ENCODE data around the gene LIPC. TPM values are rescaled to one million over a fixed set of nuclear protein-coding genes. Genes with fewer than 3 reads are reported as not detected.

The LIPC gene
- total RNA-seq, 3 donors from 2014 or later, result 2.3 to 9.3 (median 3.4) TPM

DNA sequence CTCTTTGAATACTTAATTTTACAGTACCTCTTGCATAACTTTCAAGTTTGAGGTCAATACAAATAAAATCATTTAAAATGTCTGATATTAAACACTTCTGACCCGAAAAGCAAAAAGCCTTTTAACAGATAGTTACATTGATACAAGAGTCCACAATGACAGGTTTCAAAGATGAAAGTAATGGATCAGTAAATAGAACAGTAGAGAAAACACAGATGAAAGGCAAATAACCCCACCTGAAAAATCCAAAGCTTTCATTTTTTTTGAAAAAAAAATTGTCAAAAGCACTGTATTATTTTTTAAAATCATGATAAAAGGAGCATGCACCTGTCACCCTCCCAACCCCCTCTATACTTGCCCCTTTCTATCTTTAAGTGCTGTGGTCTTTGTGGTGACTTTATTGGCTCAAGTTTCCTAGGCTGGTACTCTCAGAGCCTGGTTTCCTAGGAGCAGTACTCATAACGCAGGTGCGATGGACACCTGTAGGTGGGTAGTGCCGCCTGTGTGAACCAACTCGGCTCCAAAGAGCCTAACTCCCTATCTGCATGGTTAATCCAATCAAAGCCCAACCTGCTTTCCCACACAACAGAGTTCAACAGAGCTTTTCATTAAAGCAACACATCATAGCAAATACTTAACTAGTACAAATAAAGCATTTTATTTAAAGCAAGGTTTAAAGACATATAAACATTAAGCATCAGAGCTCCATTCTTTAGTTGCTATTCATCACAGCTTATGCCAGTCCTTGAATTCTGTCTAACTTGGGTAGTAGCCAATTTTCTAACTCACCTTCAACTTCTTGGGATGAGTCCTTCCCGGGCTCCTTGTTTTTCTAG is 32.2 kb downstream of the LIPC start:
- intact Hi-C loops (cut with DNase I, micrococcal nuclease), result no loop called here
- Histone ChIP-seq H3K4me1 (ENCODE audit: low read depth) (peaks cover 24% of the 10 kb centered on the region), H3K9me3 (no peaks in the 10 kb centered on the region), H3K36me3 (ENCODE audit: low read depth) (no peaks in the 10 kb centered on the region), H3K4me3 (no peak overlapping the region)
- DNase-seq (no peak), ATAC-seq (no peak)
- TF ChIP-seq, protein P1, sequence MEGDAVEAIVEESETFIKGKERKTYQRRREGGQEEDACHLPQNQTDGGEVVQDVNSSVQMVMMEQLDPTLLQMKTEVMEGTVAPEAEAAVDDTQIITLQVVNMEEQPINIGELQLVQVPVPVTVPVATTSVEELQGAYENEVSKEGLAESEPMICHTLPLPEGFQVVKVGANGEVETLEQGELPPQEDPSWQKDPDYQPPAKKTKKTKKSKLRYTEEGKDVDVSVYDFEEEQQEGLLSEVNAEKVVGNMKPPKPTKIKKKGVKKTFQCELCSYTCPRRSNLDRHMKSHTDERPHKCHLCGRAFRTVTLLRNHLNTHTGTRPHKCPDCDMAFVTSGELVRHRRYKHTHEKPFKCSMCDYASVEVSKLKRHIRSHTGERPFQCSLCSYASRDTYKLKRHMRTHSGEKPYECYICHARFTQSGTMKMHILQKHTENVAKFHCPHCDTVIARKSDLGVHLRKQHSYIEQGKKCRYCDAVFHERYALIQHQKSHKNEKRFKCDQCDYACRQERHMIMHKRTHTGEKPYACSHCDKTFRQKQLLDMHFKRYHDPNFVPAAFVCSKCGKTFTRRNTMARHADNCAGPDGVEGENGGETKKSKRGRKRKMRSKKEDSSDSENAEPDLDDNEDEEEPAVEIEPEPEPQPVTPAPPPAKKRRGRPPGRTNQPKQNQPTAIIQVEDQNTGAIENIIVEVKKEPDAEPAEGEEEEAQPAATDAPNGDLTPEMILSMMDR (IDR thresholded peaks at IDR 0.05), result no peak

GRCh38 chr15:58465070-58465469 is 33.3 kb downstream of the LIPC start:
- H3K4me3 ChIP-seq, result no peak overlapping the region
- TF ChIP-seq, protein P1 (IDR thresholded peaks at IDR 0.05), result no peak
- DNase-seq, result no peak
- no peaks in the 10 kb centered on the region for H3K36me3 ChIP-seq (ENCODE audit: low read depth)
- H3K9me3 ChIP-seq, result no peaks in the 10 kb centered on the region
- peaks cover 14% of the 10 kb centered on the region for H3K4me1 ChIP-seq (ENCODE audit: low read depth)
- ATAC-seq, result no peak
- intact Hi-C loops (cut with DNase I, micrococcal nuclease), result no loop called here

GRCh38 chr15:58465866-58466517 is 34.2 kb downstream of the LIPC start:
- H3K4me3 ChIP-seq, result no peak overlapping the region
- intact Hi-C loops (cut with DNase I, micrococcal nuclease), result no loop called here
- no peaks in the 10 kb centered on the region for H3K36me3 ChIP-seq (ENCODE audit: low read depth)
- DNase-seq (no peak), ATAC-seq (no peak)
- H3K4me1 ChIP-seq (ENCODE audit: low read depth), result peaks cover 12% of the 10 kb centered on the region
- TF ChIP-seq, protein P1 (IDR thresholded peaks at IDR 0.05), result no peak
- no peaks in the 10 kb centered on the region for H3K9me3 ChIP-seq

DNA sequence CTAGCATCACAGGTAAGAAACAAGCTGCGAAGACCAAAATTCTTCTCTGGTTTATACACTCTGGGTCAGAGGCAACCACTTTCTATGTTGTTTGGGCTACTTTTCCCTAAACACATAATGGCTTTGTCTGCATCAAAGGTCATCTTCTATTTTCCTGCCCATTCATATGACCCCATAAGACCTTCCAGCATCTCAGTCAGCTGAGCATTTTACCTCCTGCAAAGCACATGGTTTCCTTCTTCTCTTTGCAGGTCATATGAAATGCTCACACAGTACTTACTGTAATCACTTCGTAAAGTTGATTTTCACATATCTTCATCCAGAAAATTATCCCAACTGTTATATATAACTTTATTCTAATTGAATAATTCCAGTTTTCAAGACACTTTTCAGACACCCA is 34.8 kb downstream of the LIPC start:
- TF ChIP-seq, protein P1 (IDR thresholded peaks at IDR 0.05), result no peak
- no peak for ATAC-seq
- no peaks in the 10 kb centered on the region for H3K36me3 ChIP-seq (ENCODE audit: low read depth)
- peaks cover 7% of the 10 kb centered on the region for H3K4me1 ChIP-seq (ENCODE audit: low read depth)
- intact Hi-C loops (cut with DNase I, micrococcal nuclease), result no loop called here
- H3K4me3 ChIP-seq, result no peak overlapping the region
- H3K9me3 ChIP-seq, result no peaks in the 10 kb centered on the region
- DNase-seq, result no peak

DNA sequence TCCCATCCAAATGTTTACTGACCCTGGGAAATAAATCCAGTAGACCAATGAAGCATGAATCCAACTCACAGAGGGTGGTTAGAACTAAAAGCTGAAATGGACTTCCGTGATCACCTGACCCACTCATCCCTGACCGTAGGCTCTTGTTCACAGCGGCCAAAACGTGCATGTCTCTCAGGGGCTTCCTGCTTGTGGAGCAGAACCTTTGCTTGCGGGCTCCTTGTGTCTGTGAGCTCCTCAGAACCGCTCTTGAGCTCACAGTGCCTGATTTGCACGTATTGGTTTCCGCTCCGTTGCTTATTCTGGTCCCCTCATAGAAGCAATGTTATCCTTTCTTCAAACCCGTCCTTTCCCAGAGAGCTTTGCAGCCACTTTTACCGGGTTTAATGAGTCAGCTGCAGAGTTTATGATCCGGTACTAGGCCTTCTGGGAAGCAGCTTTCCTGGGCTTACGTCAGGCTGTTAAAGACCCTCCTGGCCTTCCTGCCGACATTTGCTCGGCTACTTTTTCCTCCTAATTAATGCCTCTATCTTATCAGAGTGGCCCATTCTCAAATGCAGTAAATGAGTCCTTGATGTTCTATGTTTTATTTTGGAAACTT is 35.4 kb downstream of the LIPC start:
- DNase-seq (no peak), ATAC-seq (no peak)
- H3K4me1 ChIP-seq (ENCODE audit: low read depth), result peaks cover 7% of the 10 kb centered on the region
- no peaks in the 10 kb centered on the region for H3K36me3 ChIP-seq (ENCODE audit: low read depth)
- TF ChIP-seq, protein P1 (IDR thresholded peaks at IDR 0.05), result no peak
- no peaks in the 10 kb centered on the region for H3K9me3 ChIP-seq
- no peak overlapping the region for H3K4me3 ChIP-seq
- intact Hi-C loops (cut with DNase I, micrococcal nuclease), result no loop called here
